ENCODE measurements around the gene BAG5.

Gene BAG5

DNA sequence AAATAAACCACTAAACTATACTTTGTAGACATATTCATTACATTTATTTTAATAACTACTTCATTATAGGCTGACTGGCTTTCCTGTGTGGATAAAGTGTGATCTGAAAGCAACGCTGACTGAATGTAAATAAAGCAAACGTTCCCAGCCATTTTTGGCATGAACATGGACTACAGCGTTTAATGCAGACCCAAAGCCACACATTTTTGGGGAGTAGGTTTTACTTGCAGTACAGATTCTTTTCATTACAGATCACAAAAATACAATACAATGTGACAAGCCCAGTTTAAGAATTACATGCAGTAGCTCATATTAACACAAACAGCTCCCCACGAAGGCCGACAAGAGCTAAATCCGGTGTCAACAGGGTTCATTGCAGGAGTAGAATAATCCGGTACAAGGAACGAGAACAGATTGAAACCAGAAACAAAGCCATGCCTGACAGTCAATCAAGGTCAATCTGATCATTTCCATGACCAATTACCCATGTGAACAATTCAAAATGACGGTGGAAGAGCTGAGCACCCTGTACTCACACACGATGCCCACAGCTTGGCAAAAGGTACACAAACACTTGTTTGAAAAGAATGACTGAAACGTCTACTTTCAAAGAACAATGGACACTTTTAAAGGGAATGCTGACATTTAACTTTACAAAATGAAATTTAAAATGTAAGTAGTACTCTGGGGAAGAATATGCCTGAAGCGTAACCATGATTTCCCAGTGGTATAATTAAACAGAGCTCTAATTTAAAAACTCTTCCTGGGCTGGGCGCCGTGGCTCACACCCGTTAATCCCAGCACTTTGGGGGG is 5.3 kb downstream of the BAG5 start:
- Histone ChIP-seq H3K9me3 (ENCODE audit: control insufficient read depth, insufficient read depth, low read length) (no peaks in the 10 kb centered on the region), H3K36me3 (ENCODE audit: insufficient read depth, low read length) (no peaks in the 10 kb centered on the region; the same call in 1 of the 2 replicates), H3K4me1 (ENCODE audit: insufficient read depth, low read length) (no peaks in the 10 kb centered on the region), H3K9ac (ENCODE audit: low read depth, low read length) (no peak overlapping the region)

GRCh38 chr14:103555559-103556337 is 6.7 kb downstream of the BAG5 start:
- no peaks in the 10 kb centered on the region for H3K4me1 ChIP-seq (ENCODE audit: insufficient read depth, low read length)

GRCh38 chr14:103552846-103553210 is 9.6 kb downstream of the BAG5 start:
- H3K36me3 ChIP-seq (ENCODE audit: insufficient read depth, low read length), result no peaks in the 10 kb centered on the region
- no peak overlapping the region for H3K9ac ChIP-seq (ENCODE audit: low read depth, low read length)
- H3K9me3 ChIP-seq (ENCODE audit: control insufficient read depth, insufficient read depth, low read length), result no peaks in the 10 kb centered on the region
- H3K4me1 ChIP-seq (ENCODE audit: insufficient read depth, low read length), result no peaks in the 10 kb centered on the region

More at GRCh38 chr14:103555559-103556337, 6.7 kb downstream of the BAG5 start:
- Histone ChIP-seq H3K9me3 (ENCODE audit: control insufficient read depth, insufficient read depth, low read length) (no peaks in the 10 kb centered on the region), H3K9ac (ENCODE audit: low read depth, low read length) (no peak overlapping the region), H3K36me3 (ENCODE audit: insufficient read depth, low read length) (no peaks in the 10 kb centered on the region; the same call in 1 of the 2 replicates)

- H3K36me3 ChIP-seq (ENCODE audit: insufficient read depth, low read length), result no peaks in the 10 kb centered on the region
- H3K9me3 ChIP-seq (ENCODE audit: control insufficient read depth, insufficient read depth, low read length), result no peaks in the 10 kb centered on the region
- no peak overlapping the region for H3K9ac ChIP-seq (ENCODE audit: low read depth, low read length)
- H3K4me1 ChIP-seq (ENCODE audit: insufficient read depth, low read length), result no peaks in the 10 kb centered on the region
Measured at GRCh38 chr14:103552011-103552845, 10.2 kb downstream of the BAG5 start.

DNA sequence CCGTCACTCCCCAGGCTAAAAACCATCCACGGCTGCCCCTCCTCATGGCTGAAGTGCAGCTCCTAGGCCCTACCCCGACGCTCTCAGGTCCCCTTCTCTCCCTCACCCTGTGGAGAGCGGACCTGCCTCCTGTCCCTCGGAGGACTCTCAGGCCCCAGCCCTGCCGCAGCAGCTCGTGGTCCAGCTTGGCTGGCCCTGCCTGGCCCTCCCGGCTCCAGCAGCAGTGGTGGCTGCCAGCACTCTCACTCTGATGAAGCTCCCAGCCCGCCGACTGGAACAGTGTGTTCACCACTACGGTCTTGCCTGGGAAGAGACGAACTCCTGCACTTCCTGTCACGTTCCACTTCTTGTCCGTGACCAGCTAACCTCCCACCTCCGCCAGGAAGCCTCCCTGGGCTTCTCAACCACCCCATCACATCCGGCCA is 11.1 kb downstream of the BAG5 start:
- H3K9me3 ChIP-seq (ENCODE audit: control insufficient read depth, insufficient read depth, low read length), result no peaks in the 10 kb centered on the region
- H3K9ac ChIP-seq (ENCODE audit: low read depth, low read length), result no peak overlapping the region
- H3K36me3 ChIP-seq (ENCODE audit: insufficient read depth, low read length), result no peaks in the 10 kb centered on the region
- H3K4me1 ChIP-seq (ENCODE audit: insufficient read depth, low read length), result no peaks in the 10 kb centered on the region

- H3K9me3 ChIP-seq (ENCODE audit: control insufficient read depth, insufficient read depth, low read length), result no peaks in the 10 kb centered on the region
- no peak overlapping the region for H3K9ac ChIP-seq (ENCODE audit: low read depth, low read length)
- no peaks in the 10 kb centered on the region for H3K4me1 ChIP-seq (ENCODE audit: insufficient read depth, low read length)
- no peaks in the 10 kb centered on the region for H3K36me3 ChIP-seq (ENCODE audit: insufficient read depth, low read length)
Measured at GRCh38 chr14:103550451-103551337, 11.8 kb downstream of the BAG5 start.

- Histone ChIP-seq H3K36me3 (ENCODE audit: insufficient read depth, low read length) (no peaks in the 10 kb centered on the region), H3K4me1 (ENCODE audit: insufficient read depth, low read length) (peaks cover 2% of the 10 kb centered on the region; the same call in 1 of the 2 replicates), H3K9me3 (ENCODE audit: control insufficient read depth, insufficient read depth, low read length) (no peaks in the 10 kb centered on the region), H3K9ac (ENCODE audit: low read depth, low read length) (no peak overlapping the region)
Measured at GRCh38 chr14:103549361-103550311, 12.8 kb downstream of the BAG5 start.

DNA sequence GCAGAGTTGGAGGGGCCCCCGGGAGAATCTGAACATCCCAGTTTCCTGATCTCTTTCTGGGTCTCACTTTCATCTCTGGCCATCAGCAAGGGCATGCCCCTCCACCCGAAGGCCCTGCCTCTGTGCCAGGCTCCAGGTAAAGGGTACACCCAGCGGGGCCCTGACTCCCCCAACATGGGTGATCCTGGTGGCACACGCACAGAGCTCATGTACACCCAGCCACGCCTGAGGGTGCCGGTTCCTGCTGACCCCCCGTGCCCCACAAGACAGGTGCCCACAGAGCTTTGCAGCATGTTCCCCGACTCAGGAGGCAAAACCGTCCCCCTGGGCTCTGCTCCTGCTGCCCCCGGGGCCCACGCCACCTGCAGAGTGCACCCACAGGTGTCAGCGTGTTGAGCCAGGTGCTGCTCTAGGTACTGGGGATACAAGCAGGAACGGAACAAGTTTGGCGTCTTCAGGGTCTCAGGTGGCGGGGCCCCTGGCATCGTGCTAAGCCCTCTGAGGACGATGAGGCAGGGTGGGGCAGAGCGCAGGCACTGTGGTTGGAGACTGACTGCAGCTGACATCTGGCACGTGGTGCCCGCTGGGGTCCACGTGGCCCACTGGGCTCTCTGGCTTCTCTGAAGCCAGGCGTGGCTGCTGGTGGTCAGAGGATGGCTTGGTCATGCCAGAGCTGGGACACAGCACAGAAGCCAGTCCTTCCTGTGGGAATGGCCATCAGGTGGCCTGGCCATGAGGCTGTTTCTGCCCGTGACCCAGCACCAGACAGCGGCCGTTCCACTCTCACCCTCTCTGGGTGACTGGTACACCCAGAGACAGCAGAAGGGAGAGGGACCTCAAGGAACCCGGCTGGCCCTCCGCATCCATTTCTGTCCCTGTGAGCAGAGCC is 13.8 kb downstream of the BAG5 start:
- no peak overlapping the region for H3K9ac ChIP-seq (ENCODE audit: low read depth, low read length)
- H3K4me1 ChIP-seq (ENCODE audit: insufficient read depth, low read length), result peaks cover 9% of the 10 kb centered on the region; the same call in 1 of the 2 replicates
- no peaks in the 10 kb centered on the region for H3K9me3 ChIP-seq (ENCODE audit: control insufficient read depth, insufficient read depth, low read length)
- no peaks in the 10 kb centered on the region for H3K36me3 ChIP-seq (ENCODE audit: insufficient read depth, low read length)

DNA sequence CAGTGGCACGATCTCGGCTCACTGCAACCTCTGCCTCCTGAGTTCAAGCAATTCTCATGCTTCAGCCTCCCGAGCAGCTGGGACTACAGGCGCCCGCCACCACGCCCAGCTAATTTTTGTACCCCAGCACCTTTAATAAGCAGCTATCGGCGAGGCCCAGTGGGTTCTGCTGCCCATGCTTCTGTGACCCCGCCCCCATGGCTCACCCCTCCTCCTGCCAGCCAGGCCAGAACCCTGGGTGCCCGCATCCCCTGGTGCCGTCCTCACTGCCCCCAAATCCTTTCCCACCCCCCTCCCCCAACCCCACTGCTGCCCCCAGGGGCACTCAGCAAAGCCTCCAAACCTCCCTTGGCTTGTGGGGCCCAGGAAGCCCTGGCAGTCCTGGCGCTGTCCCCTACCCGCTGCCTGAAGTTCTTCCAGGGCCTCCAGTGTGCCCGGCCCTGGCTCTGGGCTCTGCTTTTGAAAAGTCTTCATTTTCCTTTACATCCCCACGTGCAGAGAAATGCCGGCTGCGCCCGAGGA is 14.5 kb downstream of the BAG5 start:
- H3K9me3 ChIP-seq (ENCODE audit: control insufficient read depth, insufficient read depth, low read length), result no peaks in the 10 kb centered on the region
- no peak overlapping the region for H3K9ac ChIP-seq (ENCODE audit: low read depth, low read length)
- no peaks in the 10 kb centered on the region for H3K36me3 ChIP-seq (ENCODE audit: insufficient read depth, low read length)
- peaks cover 16% of the 10 kb centered on the region; the same call in 1 of the 2 replicates for H3K4me1 ChIP-seq (ENCODE audit: insufficient read depth, low read length)

DNA sequence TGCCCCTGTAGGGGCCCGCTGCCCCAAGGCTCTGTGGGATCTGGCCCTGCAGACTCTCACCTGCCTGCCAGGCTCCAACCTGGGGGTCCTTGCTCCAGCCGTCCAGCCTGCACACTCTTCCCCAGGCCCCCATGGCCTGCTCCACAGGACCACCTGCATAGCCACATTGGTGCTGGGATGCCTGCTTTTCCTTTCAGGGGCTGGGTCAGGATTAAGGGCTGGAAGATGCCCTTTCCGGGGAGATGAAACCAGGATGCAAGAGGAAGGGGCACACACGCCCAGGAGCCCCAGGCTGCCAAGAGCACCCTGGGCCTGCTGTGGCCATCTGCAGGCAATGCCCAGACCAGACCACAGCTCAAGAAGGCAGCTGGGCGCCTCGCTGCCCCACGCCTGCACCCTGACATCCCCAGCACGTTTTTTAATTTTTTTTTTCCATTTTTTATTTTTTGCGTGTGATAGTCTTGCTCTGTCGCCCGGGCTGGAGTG is 15.0 kb downstream of the BAG5 start:
- Histone ChIP-seq H3K9ac (ENCODE audit: low read depth, low read length) (no peak overlapping the region), H3K9me3 (ENCODE audit: control insufficient read depth, insufficient read depth, low read length) (no peaks in the 10 kb centered on the region), H3K4me1 (ENCODE audit: insufficient read depth, low read length) (peaks cover 19% of the 10 kb centered on the region; the same call in 1 of the 2 replicates), H3K36me3 (ENCODE audit: insufficient read depth, low read length) (no peaks in the 10 kb centered on the region)

- H3K9me3 ChIP-seq (ENCODE audit: control insufficient read depth, insufficient read depth, low read length), result no peaks in the 10 kb centered on the region
- H3K36me3 ChIP-seq (ENCODE audit: insufficient read depth, low read length), result no peaks in the 10 kb centered on the region
- H3K4me1 ChIP-seq (ENCODE audit: insufficient read depth, low read length), result peaks cover 25% of the 10 kb centered on the region; the same call in 1 of the 2 replicates
- H3K9ac ChIP-seq (ENCODE audit: low read depth, low read length), result no peak overlapping the region
Measured at GRCh38 chr14:103546652-103547454, 15.6 kb downstream of the BAG5 start.

Measured in ES-I3 (cell line).